Astrocyte (in vitro differentiated cells and primary cell): ENCODE results near the gene TANGO6.

Experiments used
- EZH2 ChIP-seq: IDR thresholded peaks from 2 replicates; pipeline ENCODE4 v1.6.1; 2012; ENCODE audit warnings: mild to moderate bottlenecking, low read length, inconsistent platforms; ENCODE audit not compliant: insufficient read depth
- TF ChIP-seq, protein P1 (sequence below): IDR thresholded peaks from 2 replicates; pipeline ENCODE4 v1.5.1; 2011; ENCODE audit warnings: low read depth, mild to moderate bottlenecking, inconsistent platforms, low read length, moderate library complexity; ENCODE audit not compliant: insufficient read depth

- TF ChIP-seq, protein P1, sequence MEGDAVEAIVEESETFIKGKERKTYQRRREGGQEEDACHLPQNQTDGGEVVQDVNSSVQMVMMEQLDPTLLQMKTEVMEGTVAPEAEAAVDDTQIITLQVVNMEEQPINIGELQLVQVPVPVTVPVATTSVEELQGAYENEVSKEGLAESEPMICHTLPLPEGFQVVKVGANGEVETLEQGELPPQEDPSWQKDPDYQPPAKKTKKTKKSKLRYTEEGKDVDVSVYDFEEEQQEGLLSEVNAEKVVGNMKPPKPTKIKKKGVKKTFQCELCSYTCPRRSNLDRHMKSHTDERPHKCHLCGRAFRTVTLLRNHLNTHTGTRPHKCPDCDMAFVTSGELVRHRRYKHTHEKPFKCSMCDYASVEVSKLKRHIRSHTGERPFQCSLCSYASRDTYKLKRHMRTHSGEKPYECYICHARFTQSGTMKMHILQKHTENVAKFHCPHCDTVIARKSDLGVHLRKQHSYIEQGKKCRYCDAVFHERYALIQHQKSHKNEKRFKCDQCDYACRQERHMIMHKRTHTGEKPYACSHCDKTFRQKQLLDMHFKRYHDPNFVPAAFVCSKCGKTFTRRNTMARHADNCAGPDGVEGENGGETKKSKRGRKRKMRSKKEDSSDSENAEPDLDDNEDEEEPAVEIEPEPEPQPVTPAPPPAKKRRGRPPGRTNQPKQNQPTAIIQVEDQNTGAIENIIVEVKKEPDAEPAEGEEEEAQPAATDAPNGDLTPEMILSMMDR = no peak
- no peak for TF ChIP-seq EZH2
These were observed 40.4 kb downstream of the TANGO6 start for GRCh38 chr16:68883685-68884084.
